Esophagus squamous epithelium (tissue), 5 donors: ENCODE data around the gene BBX. TPM values are rescaled to one million over a fixed set of nuclear protein-coding genes. Genes with fewer than 3 reads are reported as not detected.

Experiments used
- DNase-seq: peaks from one replicate; lab custom pipeline; 2025; lab: John Stamatoyannopoulos, UW
- H3K27ac ChIP-seq, 4 donors: fragments of 200-600 bp; sonication (generic); one replicate each; pipeline ENCODE4 v1.5.1; 2016 to 2019; ENCODE audit warnings: mild to moderate bottlenecking in 1 of 4
- H3K27me3 ChIP-seq, 4 donors: fragments of 200-600 bp; sonication (generic); 1 replicate in 3 of 4; 2 replicates in 1 of 4; pipeline versions ENCODE4 v1.5.1 to v1.6.0; 2017 to 2021; ENCODE audit warnings: antibody characterized with exemption in 1 of 4
- H3K36me3 ChIP-seq, 3 donors: fragments of 200-600 bp; sonication (generic); one replicate each; pipeline ENCODE4 v1.5.1; 2016 to 2019
- H3K4me1 ChIP-seq, 3 donors: fragments of 200-600 bp; sonication (generic); one replicate each; pipeline ENCODE4 v1.5.1; 2017 to 2019
- H3K4me3 ChIP-seq, 4 donors: fragments of 200-600 bp; sonication (generic); 1 replicate in 3 of 4; 2 replicates in 1 of 4; pipeline ENCODE4 v1.5.1; 2016 to 2019; ENCODE audit warnings: mild to moderate bottlenecking in 2 of 4, moderate library complexity in 1 of 4
- H3K9me3 ChIP-seq, 3 donors: fragments of 200-600 bp; sonication (generic); one replicate each; pipeline ENCODE4 v1.5.1; 2016 to 2019
- CTCF ChIP-seq, 6 experiments: fragments of 450-650 bp in 4 of 6; fragments of 200-600 bp in 2 of 6; sonication (generic) in 2 of 6; IDR thresholded peaks; one replicate each; pipeline ENCODE4 v1.5.1; 2016 to 2019; ENCODE audit warnings: antibody characterized with exemption in 6 of 6, mild to moderate bottlenecking in 4 of 6, moderate library complexity in 4 of 6
- POLR2A ChIP-seq, 4 donors: fragments of 450-650 bp; IDR thresholded peaks; one replicate each; pipeline ENCODE4 v1.6.1; 2017; ENCODE audit warnings: antibody characterized with exemption in 4 of 4, mild to moderate bottlenecking in 4 of 4, moderate library complexity in 3 of 4
- WGBS, 2 donors: methylation state at CpG; one replicate each; pipeline ENCODE4 v1.1.5; 2018; 5-methylcytosine and 5-hydroxymethylcytosine counted together
- intact Hi-C: fragments of 100-400 bp; cut with DNase I; formaldehyde crosslinking; loops from one replicate; pipeline ENCODE4 v1.15.0; 2022
- total RNA-seq, 4 donors: library from RNA; depleted of rRNA; stranded (reverse); fragments of >200 nt; gene quantifications; one replicate each; pipeline ENCODE4 v1.1.0, GENCODE V29; 2016
- donor health status: DM: yes; HTN: yes; CAD: no.

BBX gene
- total RNA-seq, 4 donors from 2014 or later = 12.5 to 49.5 (median 35.8) TPM

GRCh38 chr3:107668416-107668815, 145.7 kb downstream of the BBX start:
- intact Hi-C loops = no loop called here
- Histone ChIP-seq H3K9me3 (no peaks in the 10 kb centered on the region), H3K4me1 (no peaks in the 10 kb centered on the region), H3K27me3 (no peaks in the 10 kb centered on the region), H3K36me3 (no peaks in the 10 kb centered on the region), H3K27ac (no peak overlapping the region), H3K4me3 (no peak overlapping the region)
- 78 to 79% methylated on average over 5 of the region's 5 CpGs for WGBS, 2 donors
- DNase-seq = no peak
- TF ChIP-seq POLR2A (IDR thresholded peaks at IDR 0.05) (no peak), CTCF (IDR thresholded peaks at IDR 0.05) (no peak)

- TF ChIP-seq POLR2A (IDR thresholded peaks at IDR 0.05) = no peak
- TF ChIP-seq CTCF (IDR thresholded peaks at IDR 0.05) = no peak
- DNase-seq = no peak
- WGBS, 2 donors = 84 to 88% methylated on average over 3 of the region's 3 CpGs
- intact Hi-C loops = no loop called here
- no peak overlapping the region for H3K27ac ChIP-seq
- no peaks in the 10 kb centered on the region for H3K27me3 ChIP-seq
- no peak overlapping the region for H3K4me3 ChIP-seq
- H3K9me3 ChIP-seq = no peaks in the 10 kb centered on the region
- peaks cover 0 to under 1% (median 0%) of the 10 kb centered on the region in 3 donors for H3K4me1 ChIP-seq
- H3K36me3 ChIP-seq = no peaks in the 10 kb centered on the region
Observed at GRCh38 chr3:107668963-107669362, 146.2 kb downstream of the BBX start.

- H3K4me3 ChIP-seq = no peak overlapping the region
- intact Hi-C loops = no loop called here
- no peaks in the 10 kb centered on the region for H3K27me3 ChIP-seq
- no peak for TF ChIP-seq POLR2A (IDR thresholded peaks at IDR 0.05)
- TF ChIP-seq CTCF (IDR thresholded peaks at IDR 0.05) = no peak
- DNase-seq = no peak
- H3K36me3 ChIP-seq = no peaks in the 10 kb centered on the region
- H3K27ac ChIP-seq = no peak overlapping the region
- H3K4me1 ChIP-seq = peaks cover 0 to 7% (median 0%) of the 10 kb centered on the region in 3 donors
- WGBS, 2 donors = 83 to 84% methylated on average over 1 of the region's 1 CpG
- H3K9me3 ChIP-seq = no peaks in the 10 kb centered on the region
Observed at GRCh38 chr3:107669669-107670068, 146.9 kb downstream of the BBX start.

GRCh38 chr3:107670986-107671385, 148.2 kb downstream of the BBX start:
- intact Hi-C loops = no loop called here
- WGBS, 2 donors = 90 to 91% methylated on average over 3 of the region's 3 CpGs
- no peak for DNase-seq
- Histone ChIP-seq H3K36me3 (no peaks in the 10 kb centered on the region), H3K4me3 (no peak overlapping the region), H3K9me3 (no peaks in the 10 kb centered on the region), H3K27ac (no peak overlapping the region), H3K4me1 (peaks cover 0 to 7% (median 0%) of the 10 kb centered on the region in 3 donors), H3K27me3 (no peaks in the 10 kb centered on the region)
- no peak for TF ChIP-seq CTCF (IDR thresholded peaks at IDR 0.05)
- no peak for TF ChIP-seq POLR2A (IDR thresholded peaks at IDR 0.05)

- Histone ChIP-seq H3K9me3 (no peaks in the 10 kb centered on the region), H3K36me3 (no peaks in the 10 kb centered on the region), H3K4me3 (no peak overlapping the region), H3K4me1 (peaks cover 0 to 10% (median 0%) of the 10 kb centered on the region in 3 donors), H3K27me3 (no peaks in the 10 kb centered on the region), H3K27ac (no peak overlapping the region)
- DNase-seq = no peak
- WGBS, 2 donors = 32 to 44% methylated on average over 7 of the region's 7 CpGs
- intact Hi-C loops = no loop called here
- TF ChIP-seq POLR2A (IDR thresholded peaks at IDR 0.05) = no peak
- no peak for TF ChIP-seq CTCF (IDR thresholded peaks at IDR 0.05)
Observed at GRCh38 chr3:107674371-107674770, 151.6 kb downstream of the BBX start.
